SK-N-MC (cell line): ENCODE measurements around the gene CRB1.
"Not testable (repeated sequence)": the region's sequence is repeated elsewhere in the genome, so short reads cannot be mapped to it uniquely, and the experiment has no call there.

ENCODE experiments used
- EZH2 ChIP-seq: fragments of 200-600 bp; sonication (generic); IDR thresholded peaks from one replicate; pipeline ENCODE4 v1.6.1; 2017; ENCODE audit warnings: antibody characterized with exemption
- POLR2AphosphoS5 ChIP-seq: IDR thresholded peaks from 2 replicates; pipeline ENCODE4 v1.6.1; 2012; ENCODE audit warnings: mild to moderate bottlenecking, low read depth, low read length, borderline replicate concordance

DNA sequence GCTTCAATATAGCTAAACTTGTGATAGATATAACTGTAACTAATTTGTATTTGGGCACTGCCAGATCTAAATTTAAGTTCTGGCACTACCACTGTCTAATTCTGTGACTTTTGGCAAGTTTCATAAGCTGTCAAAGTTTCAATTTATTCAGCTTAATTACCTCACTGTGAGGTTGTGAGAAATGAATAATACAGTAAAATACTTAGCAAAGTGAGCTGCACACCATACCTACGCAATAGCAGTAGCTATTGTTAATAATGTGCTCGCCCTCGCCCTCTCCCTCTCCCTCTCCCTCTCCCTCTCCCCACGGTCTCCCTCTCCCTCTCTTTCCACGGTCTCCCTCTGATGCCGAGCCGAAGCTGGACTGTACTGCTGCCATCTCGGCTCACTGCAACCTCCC is 136.7 kb downstream of the CRB1 start:
- TF ChIP-seq EZH2, POLR2AphosphoS5: not testable (repeated sequence)
